ENCODE results near the gene SPATA13. TPM values are rescaled to one million over a fixed set of nuclear protein-coding genes. Genes with fewer than 3 reads are reported as not detected.

SPATA13 gene
- total and polyA plus RNA-seq, 4 experiments from 2014 or later, result 43.2 to 110 (median 93.4) TPM

GRCh38 chr13:24356270-24356669 lies 195.8 kb downstream of the SPATA13 start:
- Histone ChIP-seq H3K4me3 (ENCODE audit: low read length in 2 of 2) (no peak overlapping the region), H3K9me3 (ENCODE audit: control insufficient read depth in 1 of 2, low read length in 2 of 2) (no peaks in the 10 kb centered on the region), H3K36me3 (ENCODE audit: insufficient read depth, low read length) (no peaks in the 10 kb centered on the region), H3K27me3 (ENCODE audit: insufficient read depth, low read length) (no peaks in the 10 kb centered on the region), H3K4me1 (ENCODE audit: insufficient read depth, low read length) (no peaks in the 10 kb centered on the region), H3K27ac (ENCODE audit: low read depth, low read length) (no peak overlapping the region)
- intact Hi-C loops (cut with micrococcal nuclease), result no loop called here
- Mint-ChIP-seq H3K9me3 (no peaks in the 10 kb centered on the region), H3K27ac (no peak overlapping the region), H3K4me3 (no peak overlapping the region), H3K4me1 (no peaks in the 10 kb centered on the region), H3K36me3 (no peaks in the 10 kb centered on the region), H3K27me3 (no peaks in the 10 kb centered on the region)
- ChIA-PET CTCF (ENCODE audit: partially characterized antibody) (no interaction called here), POLR2A (ENCODE audit: partially characterized antibody) (no interaction called here)
- no peak for DNase-seq

Small RNA genes within 50 kb of the gene (microRNA-seq; reads per million reads assigned to microRNA genes)
- gene MIR2276 (ENCODE audit: borderline microRNAs expressed, borderline number of aligned reads, borderline replicate concordance), result not detected

Other genes with a start within 250 kb of the SPATA13 start
- gene C1QTNF9, start 148.9 kb downstream of the SPATA13 start, total RNA-seq, result not detected
- gene C1QTNF9, start 148.9 kb downstream of the SPATA13 start, polyA plus RNA-seq, result not detected

Data from CD4-positive, alpha-beta memory T cell (primary cell).